GM21786 (cell line): ENCODE results near the gene COL23A1.

ENCODE experiments used
- ATAC-seq: cut with Tn5 transposase; IDR thresholded peaks from one replicate; pipeline ENCODE4 v1.9.1; 2021; ENCODE audit not compliant: unreplicated experiment

The COL23A1 gene

DNA sequence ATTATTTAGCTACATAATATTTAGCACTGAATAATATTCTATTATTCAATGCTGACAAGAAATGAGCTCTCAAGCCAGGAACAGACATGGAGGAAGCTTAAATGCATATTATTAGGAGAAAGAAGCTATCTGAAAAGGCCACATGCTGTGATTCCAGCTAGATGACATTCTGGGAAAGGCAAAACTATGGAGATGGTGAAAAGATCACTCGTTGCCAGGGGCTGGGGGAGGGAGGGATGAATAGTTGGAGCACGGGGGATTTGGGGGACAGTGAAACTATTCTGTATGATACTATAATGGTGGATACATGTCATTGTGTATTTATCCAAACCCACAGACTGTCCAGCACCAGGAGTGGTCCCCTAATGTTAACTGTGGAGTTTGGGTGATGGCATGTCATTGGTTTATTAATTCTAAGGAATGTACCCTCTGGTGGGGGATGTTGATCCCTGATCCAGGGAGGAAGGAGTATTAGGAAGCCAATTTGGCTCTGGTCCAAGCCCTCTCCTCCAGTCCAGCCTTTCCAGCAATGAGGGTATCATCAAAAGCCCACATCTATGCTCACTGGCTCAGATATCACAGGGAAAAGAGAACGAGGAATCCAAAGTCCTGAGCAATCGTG, 162.5 kb downstream of the COL23A1 start:
- ATAC-seq: no peak

- no peak for ATAC-seq
Observed at GRCh38 chr5:178426326-178427130, 163.7 kb downstream of the COL23A1 start.

GRCh38 chr5:178425621-178426068, 164.5 kb downstream of the COL23A1 start:
- ATAC-seq: no peak

DNA sequence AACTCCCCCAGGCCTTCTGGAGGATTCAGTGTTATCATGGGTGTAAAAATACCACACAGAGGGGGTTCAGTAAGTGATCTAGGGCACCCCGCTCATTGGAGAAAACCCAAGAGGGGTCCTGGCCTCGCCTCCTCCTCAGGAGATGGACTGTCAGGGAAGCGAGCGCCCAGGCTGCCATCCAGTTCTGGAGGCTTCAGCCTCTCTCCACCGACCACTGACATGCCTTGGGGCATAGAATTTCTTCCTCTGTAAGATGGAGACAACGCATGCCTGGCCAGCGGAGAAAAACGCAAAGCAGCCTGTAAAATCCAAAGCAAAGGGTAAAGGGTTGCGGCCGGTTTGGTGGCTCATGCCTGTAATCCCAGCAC, 165.4 kb downstream of the COL23A1 start:
- ATAC-seq: no peak

DNA sequence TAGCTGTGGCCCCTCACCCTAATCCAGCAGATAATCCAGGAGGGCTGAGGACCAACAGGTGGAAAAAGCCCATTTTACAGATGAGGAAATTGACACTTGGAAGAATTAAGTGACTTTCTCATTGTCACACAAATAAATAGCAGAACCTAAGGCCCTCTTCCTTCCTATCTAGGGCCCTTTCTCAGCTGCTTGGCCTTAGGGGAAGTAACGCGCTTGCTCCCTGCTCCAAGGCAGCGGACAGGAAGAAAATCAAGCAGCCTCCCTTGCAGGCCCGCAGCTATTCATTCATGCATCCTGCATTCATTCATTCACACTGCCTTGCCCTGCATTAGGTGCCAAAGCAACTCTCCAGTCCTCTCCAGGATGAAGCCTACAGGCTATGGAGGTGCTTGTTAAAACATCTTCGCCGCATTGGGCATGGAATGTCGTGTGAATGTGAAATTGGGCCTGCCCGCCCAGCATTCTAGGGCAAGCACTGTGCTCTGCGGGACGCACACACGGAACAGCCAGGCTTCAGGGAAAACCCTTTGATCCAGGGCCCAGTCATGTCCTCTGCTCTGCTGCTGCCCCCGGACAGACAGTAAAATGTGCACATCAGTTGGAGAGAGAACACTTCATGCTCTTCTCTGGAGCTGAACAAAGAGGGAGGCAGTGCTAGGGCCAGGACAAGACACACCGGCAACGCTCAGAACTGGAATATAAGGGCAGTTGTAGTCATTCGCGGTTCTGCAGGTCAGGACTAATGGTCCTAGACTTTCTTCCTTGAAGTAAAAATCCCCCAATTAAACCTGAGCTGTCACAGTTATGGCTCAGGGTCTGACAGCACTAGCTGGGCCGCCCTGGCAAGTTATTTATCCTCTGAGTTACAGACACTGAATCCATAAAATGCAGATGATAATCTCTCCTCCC, 166.0 kb downstream of the COL23A1 start:
- no peak for ATAC-seq

- no peak for ATAC-seq
Observed at GRCh38 chr5:178423431-178423830, 166.8 kb downstream of the COL23A1 start.

DNA sequence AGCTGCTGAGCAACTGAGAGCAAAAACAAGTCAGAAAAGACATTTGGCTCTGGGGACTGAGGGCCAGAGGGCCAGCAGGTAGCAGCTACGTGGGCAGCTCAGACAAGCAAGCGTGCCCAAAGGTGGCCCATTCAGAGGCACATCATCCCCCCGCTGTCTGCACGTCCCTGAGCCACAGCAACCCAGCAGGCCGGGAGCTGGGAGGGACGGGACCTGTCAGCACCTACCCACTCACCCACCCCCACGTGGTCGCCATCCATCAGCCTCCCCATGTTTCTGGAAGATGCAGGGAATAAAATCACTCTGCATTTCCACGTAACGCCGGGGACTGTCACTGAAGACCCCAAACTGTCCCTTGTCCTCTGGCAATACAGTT, 167.8 kb downstream of the COL23A1 start:
- no peak for ATAC-seq

DNA sequence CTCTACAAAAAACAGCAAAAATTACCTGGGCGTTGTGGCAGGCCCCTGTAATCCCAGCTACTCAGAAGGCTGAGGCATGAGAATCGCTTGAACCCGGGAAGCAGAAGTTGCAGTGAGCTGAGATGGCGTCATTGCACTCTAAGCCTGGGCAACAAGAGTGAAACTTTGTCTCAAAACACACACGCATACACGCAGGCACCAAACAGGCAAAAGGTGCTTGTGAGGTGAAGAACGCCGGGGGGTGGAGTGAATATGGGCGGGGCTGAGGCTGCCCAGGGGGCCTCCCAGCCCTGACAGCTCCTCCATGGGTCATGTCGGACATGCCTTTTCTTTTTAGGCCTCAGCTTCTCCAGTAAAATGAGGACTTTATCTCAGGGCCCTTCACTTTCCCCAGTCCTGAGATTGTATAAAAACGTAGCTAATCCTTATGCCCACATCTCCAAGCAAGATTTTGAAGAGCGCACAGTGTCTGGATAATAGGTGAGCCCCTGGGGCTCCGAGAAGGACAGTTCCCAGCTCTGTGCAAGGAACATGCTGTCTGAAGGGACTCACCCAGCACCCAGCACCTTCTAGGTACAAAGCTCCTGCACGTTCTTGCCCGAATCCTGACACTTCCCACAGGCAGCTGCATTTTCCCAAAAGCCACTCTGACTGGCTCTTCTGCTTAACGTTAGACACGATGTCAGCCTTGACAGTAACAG, 168.3 kb downstream of the COL23A1 start:
- ATAC-seq: no peak

DNA sequence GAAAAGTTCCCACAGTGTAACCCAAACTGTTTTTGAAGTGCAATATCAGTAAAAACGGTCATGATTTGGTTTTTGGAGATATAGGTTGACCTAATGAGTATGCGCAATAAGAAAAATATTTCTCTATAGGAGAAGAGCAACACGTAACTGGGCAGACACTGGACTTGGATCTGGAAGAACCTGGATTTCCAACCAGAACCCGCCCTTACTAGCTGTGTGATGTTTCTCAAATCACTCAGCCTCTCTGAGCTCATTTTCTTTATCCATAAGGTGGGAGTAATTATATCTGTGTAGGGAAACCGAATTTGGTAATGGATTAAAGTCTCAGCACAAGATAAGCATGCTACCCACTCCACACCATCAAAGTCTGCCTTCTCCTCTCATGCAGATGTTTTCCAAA, 169.1 kb downstream of the COL23A1 start:
- no peak for ATAC-seq

DNA sequence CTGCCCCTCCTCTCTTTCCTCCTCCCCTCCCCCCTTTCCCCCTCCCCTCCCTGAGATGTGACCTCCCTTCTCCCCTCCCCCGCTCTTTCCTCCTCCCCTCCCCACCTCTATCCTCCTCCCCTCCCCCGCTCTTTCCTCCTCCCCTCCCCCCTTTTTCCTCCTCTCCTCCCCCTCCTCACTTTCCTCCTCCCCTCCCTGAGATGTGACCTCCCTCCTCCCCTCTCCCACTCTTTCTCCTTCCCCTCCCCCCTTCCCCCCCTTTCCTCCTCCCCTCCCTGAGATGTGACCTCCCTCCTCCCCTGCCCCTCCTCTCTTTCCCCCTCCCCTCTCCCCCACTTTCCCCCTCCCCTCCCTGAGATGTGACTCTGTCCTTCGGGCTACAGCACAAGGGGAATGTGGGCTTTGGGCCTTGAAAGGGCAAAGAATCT, 169.8 kb downstream of the COL23A1 start:
- ATAC-seq: no peak

DNA sequence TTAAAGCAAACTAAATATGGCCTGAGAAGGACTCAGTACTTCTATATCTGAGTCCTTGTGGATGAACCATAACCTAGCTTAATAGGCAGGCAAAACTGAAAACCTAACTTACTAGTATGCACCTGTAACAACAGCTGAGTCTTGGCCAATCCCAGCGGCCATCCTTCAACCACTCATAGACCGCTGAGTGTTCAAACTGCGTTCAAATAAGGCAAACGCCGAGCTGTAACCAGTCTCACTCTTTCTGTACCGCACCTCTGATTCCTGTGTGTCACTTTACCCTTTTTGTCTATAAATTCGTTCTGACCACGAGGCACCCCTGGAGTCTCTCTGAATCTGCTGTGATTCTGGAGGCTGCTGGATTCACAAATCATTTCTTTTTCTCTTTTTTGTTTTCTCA, 170.5 kb downstream of the COL23A1 start:
- no peak for ATAC-seq

GRCh38 chr5:178419196-178419595, 171.0 kb downstream of the COL23A1 start:
- ATAC-seq: no peak

DNA sequence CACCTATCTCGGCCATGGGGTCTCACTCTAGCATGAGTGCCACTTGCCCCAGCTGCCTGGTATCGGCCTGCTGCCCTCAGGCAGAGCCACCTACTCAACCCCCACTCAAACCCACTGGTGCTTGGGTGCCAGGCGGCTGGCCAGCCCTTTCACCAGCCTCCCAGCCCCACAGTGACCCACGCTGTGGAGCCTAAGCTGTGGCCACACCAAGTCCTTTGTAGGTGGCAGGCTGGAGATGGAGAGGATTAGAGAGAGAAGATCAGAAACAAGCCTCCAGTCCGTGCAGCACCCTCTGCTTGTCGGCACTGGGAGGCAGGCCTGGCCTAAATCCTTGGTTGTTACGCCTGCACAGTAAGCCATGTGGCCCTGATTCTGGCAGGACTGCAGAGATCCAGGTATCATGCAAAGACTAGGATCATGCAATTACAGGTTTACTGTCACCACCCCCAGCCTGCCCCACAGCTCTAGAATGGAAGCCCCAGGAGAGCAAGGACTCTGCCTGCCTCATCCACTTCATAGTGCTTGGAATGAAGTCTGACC, 171.7 kb downstream of the COL23A1 start:
- ATAC-seq: no peak

GRCh38 chr5:178418031-178418430, 172.2 kb downstream of the COL23A1 start:
- ATAC-seq: no peak

DNA sequence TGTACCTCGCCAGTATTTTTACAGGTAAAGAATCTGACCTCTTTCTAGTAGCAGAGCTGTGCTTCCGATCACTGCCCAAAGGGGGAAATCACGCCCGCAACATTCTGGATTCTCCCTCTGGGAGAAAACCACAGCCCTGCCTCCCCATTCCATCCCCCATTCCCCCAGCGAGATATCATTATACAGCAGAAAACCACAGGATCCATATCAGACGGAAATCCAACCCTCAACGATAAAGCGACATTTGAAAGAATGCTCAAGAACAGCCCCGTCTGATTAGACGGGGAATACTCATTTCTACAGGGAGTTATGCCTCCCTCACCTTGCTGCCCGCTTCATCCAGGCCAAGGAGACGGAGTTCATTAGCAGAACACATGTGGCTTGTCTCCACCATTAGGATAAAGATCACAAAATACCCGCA, 172.8 kb downstream of the COL23A1 start:
- no peak for ATAC-seq

DNA sequence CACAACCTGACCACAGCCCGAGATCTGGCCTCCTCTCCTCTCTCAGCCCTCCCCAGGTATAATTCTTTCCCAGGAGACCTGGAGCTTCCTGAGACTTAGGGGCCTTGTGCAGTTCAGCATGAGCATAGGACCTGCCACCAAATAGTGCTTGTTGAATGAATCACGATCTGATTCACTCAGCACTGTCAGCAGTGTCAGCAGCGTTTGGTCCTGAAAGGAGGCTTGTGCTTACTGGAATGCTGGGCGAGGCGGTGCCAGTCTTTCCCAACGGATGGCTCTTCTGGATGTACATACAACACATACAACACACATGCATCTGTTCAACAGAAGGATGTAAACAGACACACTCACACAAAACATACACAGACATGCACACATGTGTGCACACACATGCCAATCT, 173.3 kb downstream of the COL23A1 start:
- no peak for ATAC-seq

DNA sequence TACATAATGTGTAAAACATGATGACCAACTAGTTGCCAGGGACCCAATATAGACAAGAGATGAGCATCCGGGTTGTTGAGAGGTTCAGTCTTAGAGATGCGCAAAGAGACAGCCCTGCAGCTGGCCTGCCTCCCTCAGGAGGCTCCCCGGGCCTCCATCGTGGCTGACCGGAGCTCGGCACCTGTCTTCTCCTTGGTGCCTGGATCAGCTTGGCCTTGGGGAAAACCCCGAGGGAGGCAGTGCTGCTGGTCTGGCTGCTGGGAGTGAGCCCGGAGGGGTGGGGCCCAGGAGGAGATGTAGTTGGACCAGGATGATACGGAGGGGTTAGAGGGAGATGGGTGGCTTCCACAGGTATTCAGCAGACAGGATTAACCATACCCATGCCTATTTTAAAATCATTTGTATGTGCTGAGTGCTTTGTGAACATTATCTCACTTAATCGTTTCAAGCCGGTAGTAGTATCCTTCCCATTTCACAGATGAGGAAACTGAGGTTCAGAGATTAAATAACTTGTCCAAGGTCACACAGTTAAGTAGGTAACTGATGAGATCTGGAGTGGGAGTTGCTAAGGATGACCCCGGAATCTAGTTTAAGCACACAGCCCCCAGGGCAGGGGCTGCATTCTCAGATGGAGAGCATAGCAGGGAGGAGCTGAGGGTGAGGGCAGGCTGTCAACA, 173.8 kb downstream of the COL23A1 start:
- no peak for ATAC-seq

DNA sequence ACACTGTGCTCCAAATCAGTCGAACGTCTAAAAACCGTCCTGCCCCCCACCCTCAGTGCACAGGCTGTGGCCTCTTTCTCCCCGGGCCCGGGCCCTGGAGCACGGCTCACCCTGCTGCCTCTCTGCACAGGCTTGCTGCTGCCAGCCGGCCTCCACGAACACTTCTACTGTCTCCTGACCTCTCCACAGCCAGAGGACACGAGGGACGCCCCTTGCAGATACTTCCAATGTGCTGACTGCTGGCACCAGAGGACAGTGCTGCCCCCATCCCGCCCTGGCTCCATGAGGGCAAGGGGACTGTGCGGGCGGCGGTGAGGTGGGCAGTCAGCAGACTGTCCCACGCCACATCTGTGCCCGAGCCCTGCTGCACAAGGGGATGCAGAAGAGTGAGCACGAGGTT, 174.8 kb downstream of the COL23A1 start:
- no peak for ATAC-seq

GRCh38 chr5:178413988-178414387, 176.2 kb downstream of the COL23A1 start:
- no peak for ATAC-seq

GRCh38 chr5:178411083-178411482, 179.1 kb downstream of the COL23A1 start:
- no peak for ATAC-seq
